DOHH2 (cell line): ENCODE data around the gene HTRA1.

Source experiments
- EZH2phosphoT487 ChIP-seq: fragments of 200-600 bp; sonication (generic); IDR thresholded peaks from 2 replicates; pipeline ENCODE4 v1.6.1; 2017; ENCODE audit warnings: borderline replicate concordance, mild to moderate bottlenecking, antibody characterized with exemption, low read length, moderate library complexity, mixed read lengths
- TF ChIP-seq, protein P1 (sequence below): fragments of 200-600 bp; sonication (generic); IDR thresholded peaks from one replicate; pipeline ENCODE4 v1.5.1; 2014; ENCODE audit warnings: antibody characterized with exemption, mild to moderate bottlenecking, low read depth, low read length; ENCODE audit not compliant: poor library complexity, severe bottlenecking

DNA sequence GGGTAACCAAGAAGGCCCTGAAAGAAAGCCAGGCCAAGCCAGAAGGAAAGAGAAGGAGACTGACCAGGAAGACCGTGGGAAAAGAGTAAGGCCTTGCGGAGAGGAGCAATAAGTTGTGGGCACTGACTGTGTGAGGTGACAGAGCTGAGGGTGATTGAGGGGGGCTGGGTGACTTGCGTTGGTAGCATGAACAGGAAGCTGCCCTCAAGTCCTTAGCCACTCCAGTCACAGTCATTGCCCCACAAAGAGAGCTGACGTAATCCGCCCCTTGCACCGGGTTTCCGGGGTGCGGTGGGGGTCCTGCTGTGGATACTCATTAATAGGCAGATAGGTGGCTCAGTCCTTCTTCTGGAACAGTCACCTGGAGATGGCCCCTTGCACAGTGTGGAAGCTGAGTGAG is 83.1 kb downstream of the HTRA1 start:
- TF ChIP-seq, protein P1, sequence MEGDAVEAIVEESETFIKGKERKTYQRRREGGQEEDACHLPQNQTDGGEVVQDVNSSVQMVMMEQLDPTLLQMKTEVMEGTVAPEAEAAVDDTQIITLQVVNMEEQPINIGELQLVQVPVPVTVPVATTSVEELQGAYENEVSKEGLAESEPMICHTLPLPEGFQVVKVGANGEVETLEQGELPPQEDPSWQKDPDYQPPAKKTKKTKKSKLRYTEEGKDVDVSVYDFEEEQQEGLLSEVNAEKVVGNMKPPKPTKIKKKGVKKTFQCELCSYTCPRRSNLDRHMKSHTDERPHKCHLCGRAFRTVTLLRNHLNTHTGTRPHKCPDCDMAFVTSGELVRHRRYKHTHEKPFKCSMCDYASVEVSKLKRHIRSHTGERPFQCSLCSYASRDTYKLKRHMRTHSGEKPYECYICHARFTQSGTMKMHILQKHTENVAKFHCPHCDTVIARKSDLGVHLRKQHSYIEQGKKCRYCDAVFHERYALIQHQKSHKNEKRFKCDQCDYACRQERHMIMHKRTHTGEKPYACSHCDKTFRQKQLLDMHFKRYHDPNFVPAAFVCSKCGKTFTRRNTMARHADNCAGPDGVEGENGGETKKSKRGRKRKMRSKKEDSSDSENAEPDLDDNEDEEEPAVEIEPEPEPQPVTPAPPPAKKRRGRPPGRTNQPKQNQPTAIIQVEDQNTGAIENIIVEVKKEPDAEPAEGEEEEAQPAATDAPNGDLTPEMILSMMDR: no peak
- TF ChIP-seq EZH2phosphoT487: no peak
